ENCODE results near the gene CTNND2. TPM values are rescaled to one million over a fixed set of nuclear protein-coding genes. Genes with fewer than 3 reads are reported as not detected.

Gene CTNND2
- total RNA-seq, 1 donor from 2014 or later = 6.9 TPM

- no peaks in the 10 kb centered on the region for H3K4me1 ChIP-seq
- H3K36me3 ChIP-seq = no peaks in the 10 kb centered on the region
- H3K27ac ChIP-seq = no peak overlapping the region
- ATAC-seq (no peak), DNase-seq (no peak)
- no peak overlapping the region for H3K4me3 ChIP-seq
- H3K27me3 ChIP-seq = no peaks in the 10 kb centered on the region
- H3K9me3 ChIP-seq = no peaks in the 10 kb centered on the region
- TF ChIP-seq, protein P1, sequence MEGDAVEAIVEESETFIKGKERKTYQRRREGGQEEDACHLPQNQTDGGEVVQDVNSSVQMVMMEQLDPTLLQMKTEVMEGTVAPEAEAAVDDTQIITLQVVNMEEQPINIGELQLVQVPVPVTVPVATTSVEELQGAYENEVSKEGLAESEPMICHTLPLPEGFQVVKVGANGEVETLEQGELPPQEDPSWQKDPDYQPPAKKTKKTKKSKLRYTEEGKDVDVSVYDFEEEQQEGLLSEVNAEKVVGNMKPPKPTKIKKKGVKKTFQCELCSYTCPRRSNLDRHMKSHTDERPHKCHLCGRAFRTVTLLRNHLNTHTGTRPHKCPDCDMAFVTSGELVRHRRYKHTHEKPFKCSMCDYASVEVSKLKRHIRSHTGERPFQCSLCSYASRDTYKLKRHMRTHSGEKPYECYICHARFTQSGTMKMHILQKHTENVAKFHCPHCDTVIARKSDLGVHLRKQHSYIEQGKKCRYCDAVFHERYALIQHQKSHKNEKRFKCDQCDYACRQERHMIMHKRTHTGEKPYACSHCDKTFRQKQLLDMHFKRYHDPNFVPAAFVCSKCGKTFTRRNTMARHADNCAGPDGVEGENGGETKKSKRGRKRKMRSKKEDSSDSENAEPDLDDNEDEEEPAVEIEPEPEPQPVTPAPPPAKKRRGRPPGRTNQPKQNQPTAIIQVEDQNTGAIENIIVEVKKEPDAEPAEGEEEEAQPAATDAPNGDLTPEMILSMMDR (IDR thresholded peaks at IDR 0.05) = no peak
- intact Hi-C loops (cut with DNase I) = no loop called here
Observed at GRCh38 chr5:11594021-11594420, 310.2 kb downstream of the CTNND2 start.

GRCh38 chr5:11590475-11590874, 313.8 kb downstream of the CTNND2 start:
- intact Hi-C loops (cut with DNase I) = no loop called here

DNA sequence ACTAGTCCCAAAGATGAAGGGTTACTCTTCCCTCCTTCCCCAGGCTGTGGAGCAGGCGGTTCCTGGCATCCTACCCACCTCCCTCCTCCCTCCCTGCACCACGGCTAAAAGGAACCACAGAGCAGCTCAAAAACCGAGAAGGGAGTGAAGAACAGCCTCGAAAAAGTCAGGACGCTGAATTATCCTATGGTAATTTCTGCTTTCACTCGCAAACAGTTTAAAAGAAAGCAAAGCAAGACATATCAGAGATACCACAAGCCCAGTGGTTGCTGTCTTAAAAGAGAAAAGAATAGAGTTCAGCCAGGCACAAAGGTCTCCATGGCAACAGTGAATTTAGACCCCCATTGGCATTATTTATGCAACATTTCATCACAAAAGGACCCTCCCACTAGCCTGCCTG, 315.4 kb downstream of the CTNND2 start:
- intact Hi-C loops (cut with DNase I) = no loop called here
- Histone ChIP-seq H3K36me3 (no peaks in the 10 kb centered on the region), H3K4me1 (no peaks in the 10 kb centered on the region), H3K4me3 (no peak overlapping the region), H3K9me3 (no peaks in the 10 kb centered on the region), H3K27ac (no peak overlapping the region), H3K27me3 (no peaks in the 10 kb centered on the region)
- ATAC-seq (no peak), DNase-seq (no peak)
- TF ChIP-seq, protein P1 (IDR thresholded peaks at IDR 0.05) = no peak

More at GRCh38 chr5:11590475-11590874, 313.8 kb downstream of the CTNND2 start:
- H3K27me3 ChIP-seq = no peaks in the 10 kb centered on the region
- no peaks in the 10 kb centered on the region for H3K36me3 ChIP-seq
- TF ChIP-seq, protein P1 (IDR thresholded peaks at IDR 0.05) = no peak
- DNase-seq = no peak
- H3K9me3 ChIP-seq = no peaks in the 10 kb centered on the region
- no peak for ATAC-seq
- H3K27ac ChIP-seq = no peak overlapping the region
- no peak overlapping the region for H3K4me3 ChIP-seq
- H3K4me1 ChIP-seq = no peaks in the 10 kb centered on the region

DNA sequence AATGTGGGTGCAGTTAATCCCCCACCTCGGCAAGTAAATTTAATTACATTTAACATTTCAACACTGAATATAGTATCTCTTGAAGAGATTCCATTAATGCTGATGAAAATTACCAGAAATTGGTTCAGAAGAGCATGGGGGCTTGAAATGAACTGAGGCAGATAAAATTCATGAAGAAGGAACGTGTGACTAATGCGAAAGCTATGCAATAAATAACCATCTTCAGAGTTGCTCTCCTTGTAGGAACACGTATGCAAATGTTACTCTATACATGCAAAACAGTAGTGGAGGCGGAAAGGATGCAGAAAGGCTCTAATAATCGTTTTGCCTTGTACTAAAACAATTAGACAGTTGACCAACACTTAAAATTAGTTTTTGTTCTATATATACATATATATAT, 320.2 kb downstream of the CTNND2 start:
- H3K4me3 ChIP-seq = no peak overlapping the region
- H3K27me3 ChIP-seq = no peaks in the 10 kb centered on the region
- H3K9me3 ChIP-seq = no peaks in the 10 kb centered on the region
- no peaks in the 10 kb centered on the region for H3K36me3 ChIP-seq
- intact Hi-C loops (cut with DNase I) = no loop called here
- ATAC-seq (no peak), DNase-seq (no peak)
- H3K27ac ChIP-seq = no peak overlapping the region
- no peaks in the 10 kb centered on the region for H3K4me1 ChIP-seq
- TF ChIP-seq, protein P1 (IDR thresholded peaks at IDR 0.05) = no peak

DNA sequence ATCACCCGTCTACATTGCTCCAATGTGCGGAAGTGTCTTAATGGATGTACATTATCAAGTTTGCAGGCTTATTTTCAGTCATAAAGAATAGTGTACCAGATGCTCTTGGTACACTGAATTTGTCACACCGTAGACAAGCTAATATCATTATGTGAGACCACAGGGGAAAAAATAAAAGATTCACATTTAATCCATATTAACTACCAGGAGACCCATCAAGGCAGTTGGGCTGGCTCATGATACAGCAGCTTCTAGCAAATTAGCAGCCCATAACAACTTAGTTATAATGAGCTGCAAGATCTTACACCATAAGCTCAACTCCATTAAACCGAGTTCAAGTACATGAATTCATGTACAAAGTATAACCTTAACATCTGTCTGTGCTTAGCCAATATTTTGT, 324.9 kb downstream of the CTNND2 start:
- no peaks in the 10 kb centered on the region for H3K4me1 ChIP-seq
- no peak overlapping the region for H3K4me3 ChIP-seq
- no peaks in the 10 kb centered on the region for H3K27me3 ChIP-seq
- TF ChIP-seq, protein P1 (IDR thresholded peaks at IDR 0.05) = no peak
- H3K27ac ChIP-seq = no peak overlapping the region
- no peaks in the 10 kb centered on the region for H3K36me3 ChIP-seq
- H3K9me3 ChIP-seq = no peaks in the 10 kb centered on the region
- intact Hi-C loops (cut with DNase I) = no loop called here
- ATAC-seq (no peak), DNase-seq (no peak)

- Histone ChIP-seq H3K4me1 (no peaks in the 10 kb centered on the region), H3K27me3 (no peaks in the 10 kb centered on the region), H3K27ac (no peak overlapping the region), H3K4me3 (no peak overlapping the region), H3K36me3 (no peaks in the 10 kb centered on the region), H3K9me3 (no peaks in the 10 kb centered on the region)
- intact Hi-C loops (cut with DNase I) = no loop called here
- no peak for ATAC-seq
- no peak for DNase-seq
- TF ChIP-seq, protein P1 (IDR thresholded peaks at IDR 0.05) = no peak
Observed at GRCh38 chr5:11574787-11575186, 329.5 kb downstream of the CTNND2 start.
